NCI-H1417 (cell line): ENCODE measurements around the gene CYP19A1.

Experiments used
- DNase-seq, 3 experiments: peaks; one replicate each; lab custom pipeline; 2025; lab: John Stamatoyannopoulos, UW

Gene CYP19A1

GRCh38 chr15:51184627-51185026, 153.8 kb downstream of the CYP19A1 start:
- DNase-seq = peak in 1 of 3 experiments; percentile 1

- no peak for DNase-seq
Measured at GRCh38 chr15:51183076-51183475, 155.3 kb downstream of the CYP19A1 start.

DNA sequence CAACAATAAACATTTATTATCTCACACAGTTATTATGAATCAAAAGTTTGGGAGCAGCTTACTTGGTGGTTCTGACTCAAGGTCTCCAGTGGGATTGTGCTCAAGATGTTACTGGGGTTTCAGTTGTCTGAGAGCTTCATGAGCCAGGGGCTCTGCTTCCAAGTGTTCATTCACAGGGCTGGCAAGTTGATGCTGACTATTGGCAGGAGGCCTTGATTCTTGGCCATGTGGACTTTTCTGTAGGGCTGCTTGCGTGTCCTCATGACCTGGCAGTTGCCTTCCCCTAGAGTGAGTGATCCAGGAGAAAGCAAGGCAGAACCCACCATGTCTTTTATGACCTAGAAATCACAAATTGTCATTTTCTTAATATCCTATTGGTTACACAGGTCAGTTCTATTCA, 156.5 kb downstream of the CYP19A1 start:
- no peak for DNase-seq

DNA sequence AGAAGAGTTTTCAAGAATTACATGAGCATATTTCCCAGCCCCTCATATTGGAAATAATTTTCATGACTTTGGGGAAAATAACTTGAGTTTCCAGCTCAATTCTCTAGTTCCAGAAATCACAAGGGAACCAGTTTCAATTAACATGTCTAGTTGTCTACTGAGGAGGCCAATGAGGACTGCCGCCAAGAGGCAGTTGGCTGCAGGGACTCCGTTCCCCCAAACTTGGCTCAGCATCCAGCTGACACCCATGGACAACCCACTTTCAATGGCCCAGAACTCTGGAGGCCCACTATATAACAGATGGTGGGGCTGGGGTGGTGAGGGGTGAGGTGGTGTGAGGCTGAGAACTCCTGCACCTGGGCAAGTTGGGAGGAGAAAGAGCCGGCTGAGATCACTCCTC, 157.2 kb downstream of the CYP19A1 start:
- no peak for DNase-seq

DNA sequence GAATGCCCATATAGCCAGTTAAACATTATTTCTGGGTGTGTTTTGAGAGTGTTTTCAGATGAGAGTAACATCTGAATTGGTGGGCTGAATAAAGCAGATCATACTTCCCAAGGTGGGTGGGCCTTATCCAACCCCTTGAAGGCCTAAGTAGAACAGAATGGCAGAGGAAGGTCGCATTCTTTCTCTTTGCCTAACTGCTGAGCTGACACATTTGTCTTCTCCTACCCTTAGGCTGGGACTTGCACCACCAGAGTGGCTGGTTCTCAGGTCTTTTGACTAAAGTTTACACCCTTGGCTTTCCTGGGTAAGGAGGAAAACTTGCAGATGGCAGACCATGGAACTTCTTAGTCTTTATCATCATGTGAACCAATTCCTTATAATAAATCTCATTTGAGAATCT, 157.9 kb downstream of the CYP19A1 start:
- no peak for DNase-seq

DNA sequence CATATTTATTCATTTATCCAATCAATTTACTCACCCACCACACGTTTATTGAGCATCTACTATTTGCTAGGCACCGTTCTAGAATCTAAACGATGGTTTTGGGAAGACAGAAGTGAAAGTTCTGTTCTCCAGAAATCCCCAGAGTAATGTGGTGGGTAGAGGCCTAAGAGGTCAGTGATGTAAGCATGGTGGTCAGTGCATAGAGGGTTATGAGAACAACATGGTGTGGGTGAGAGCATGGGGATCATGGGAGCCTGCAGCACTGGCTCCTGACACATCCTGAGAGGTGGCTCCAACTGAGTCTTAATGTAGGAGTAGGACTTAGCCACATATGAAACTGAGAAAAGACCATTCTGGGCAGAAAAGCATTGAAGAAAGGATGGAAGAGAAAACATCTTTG, 158.4 kb downstream of the CYP19A1 start:
- DNase-seq = no peak

- no peak for DNase-seq
Measured at GRCh38 chr15:51172193-51172592, 166.2 kb downstream of the CYP19A1 start.

DNA sequence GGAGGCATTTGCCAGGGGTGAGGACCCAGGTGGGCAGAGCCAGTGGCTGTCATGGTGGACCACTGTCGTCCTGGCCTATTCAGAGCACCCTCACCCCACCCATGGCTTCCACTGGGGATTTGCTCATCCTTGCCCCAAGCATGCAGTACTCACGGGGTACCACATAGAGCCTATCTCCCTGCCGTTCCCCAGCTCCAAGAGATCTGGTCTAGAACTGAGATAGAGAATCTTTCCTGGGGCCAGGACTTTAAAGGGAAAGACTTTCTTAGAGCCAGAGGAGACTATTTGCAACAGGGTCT, 166.8 kb downstream of the CYP19A1 start:
- no peak for DNase-seq

GRCh38 chr15:51170882-51171633, 167.3 kb downstream of the CYP19A1 start:
- no peak for DNase-seq

- DNase-seq = no peak
Measured at GRCh38 chr15:51168700-51169099, 169.7 kb downstream of the CYP19A1 start.

DNA sequence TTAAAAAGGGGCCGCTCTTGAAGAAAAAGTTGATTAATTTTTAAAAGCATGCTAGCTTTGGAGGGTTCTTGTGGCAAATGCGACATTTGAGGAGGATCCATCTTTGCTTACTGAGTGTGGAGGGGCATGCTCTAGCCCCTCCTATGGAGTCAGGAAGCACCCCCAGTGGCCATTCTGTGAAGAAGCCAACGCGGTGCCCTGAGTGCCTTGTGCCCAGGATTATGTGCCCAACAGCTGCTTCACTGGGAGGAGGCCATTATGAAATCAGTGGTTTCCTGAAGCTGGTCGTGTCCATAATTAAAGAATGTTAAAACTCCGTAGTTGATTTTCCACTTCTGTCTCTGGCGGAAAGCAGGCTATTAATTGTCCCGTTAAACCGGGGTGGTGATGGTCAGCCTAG, 174.6 kb downstream of the CYP19A1 start:
- DNase-seq = peak in 2 of 3 experiments; percentile 22 to 27

DNA sequence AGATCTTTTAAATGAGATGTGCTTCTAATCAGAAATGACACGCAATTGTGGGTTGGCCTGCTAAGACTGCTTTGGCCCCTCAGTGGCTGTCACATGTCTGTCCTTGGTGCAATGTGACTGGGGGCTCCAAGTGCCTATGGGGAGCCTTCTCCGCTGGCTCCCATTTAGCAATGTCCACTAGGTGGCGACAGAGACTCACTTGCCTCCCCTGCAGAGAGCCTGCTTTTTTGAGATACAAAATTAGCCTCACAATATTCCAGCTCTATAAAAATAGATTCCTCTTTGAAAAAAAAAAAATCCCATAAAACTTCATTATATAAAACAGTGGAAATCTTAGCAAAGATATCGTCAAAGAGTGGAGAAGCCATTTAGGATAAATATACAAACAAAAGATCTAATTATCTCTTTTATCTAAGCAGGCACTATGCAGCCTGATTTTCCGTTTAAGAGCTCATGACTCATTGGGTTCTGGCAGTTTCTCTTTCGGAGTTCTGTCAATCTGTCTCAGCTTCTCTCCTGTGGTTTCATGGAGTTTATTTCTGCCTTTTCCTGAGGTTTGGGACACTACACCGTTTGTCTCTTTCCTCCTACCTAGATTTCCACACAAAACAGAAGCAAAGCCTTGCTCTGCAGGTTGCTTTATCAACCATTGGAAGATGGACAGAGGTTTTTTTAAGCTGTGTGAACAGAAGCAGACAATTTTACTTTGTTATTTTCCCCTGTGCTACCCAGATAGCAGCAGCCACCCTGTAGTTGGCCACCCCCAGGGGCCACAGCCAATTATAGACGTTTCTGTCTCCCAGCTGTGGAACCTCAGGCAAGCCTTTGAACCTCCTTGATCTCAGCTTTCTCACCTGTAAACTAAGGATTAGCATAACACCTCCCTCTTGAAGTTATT, 175.3 kb downstream of the CYP19A1 start:
- DNase-seq = peak; percentile 28 to 78 (median 53)

DNA sequence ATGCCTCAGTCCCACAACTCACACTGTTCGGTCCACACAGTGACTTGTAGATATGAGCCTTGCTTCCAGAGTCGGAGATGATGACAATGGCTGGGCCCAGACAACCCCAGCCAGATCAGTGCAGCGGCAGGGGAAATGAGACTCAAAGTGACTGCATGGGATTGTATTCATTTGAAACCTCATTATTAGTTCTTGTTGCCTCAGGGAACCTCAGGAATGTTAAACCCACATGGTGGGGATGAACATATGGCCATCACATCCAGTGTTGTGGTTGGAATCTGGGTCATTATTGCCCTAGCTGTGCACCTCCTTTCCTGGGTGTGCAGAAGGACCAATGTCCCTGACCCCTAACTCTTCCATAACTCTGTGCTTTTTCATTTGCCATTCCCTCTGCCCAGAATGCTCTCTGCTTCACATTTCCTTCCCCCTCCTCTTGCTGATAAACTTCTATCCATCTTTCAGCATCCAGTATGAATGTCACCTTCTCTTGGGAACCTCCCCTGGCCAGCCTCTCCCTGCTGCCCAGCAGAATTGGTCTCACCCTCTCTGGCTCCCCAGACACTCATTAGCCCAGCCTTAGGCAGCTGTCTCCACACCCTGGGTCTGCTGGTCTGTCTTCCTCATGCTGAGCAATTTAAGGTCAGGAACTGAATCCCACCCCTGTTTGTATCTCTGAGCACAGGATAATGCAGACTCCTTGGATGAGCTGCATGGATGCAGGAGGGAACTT, 176.7 kb downstream of the CYP19A1 start:
- DNase-seq = no peak

GRCh38 chr15:51160484-51160883, 177.9 kb downstream of the CYP19A1 start:
- no peak for DNase-seq
